ENCODE data around the gene MADD. TPM values are rescaled to one million over a fixed set of nuclear protein-coding genes. Genes with fewer than 3 reads are reported as not detected.

Gene MADD
- total RNA-seq, 3 donors from 2014 or later (not counting 1 experiment from before 2014, with no cell fraction given) = 333 to 383 (median 335) TPM

GRCh38 chr11:47233989-47234668 is 35.8 kb upstream of the MADD start:
- ATAC-seq = no peak
- Histone ChIP-seq H3K4me1 (ENCODE audit: control insufficient read depth, insufficient read depth, low read length) (peaks cover 21% of the 10 kb centered on the region), H3K27ac (ENCODE audit: low read length) (peak overlapping the region; percentile 54), H3K27me3 (ENCODE audit: control insufficient read depth, insufficient read depth, low read length) (no peaks in the 10 kb centered on the region), H3K9me3 (ENCODE audit: control insufficient read depth, insufficient read depth, low read length) (no peaks in the 10 kb centered on the region), H3K36me3 (ENCODE audit: control insufficient read depth, insufficient read depth, low read length) (peaks cover 15% of the 10 kb centered on the region), H3K4me3 (ENCODE audit: low read length) (no peak overlapping the region)
- Mint-ChIP-seq H3K27me3 (ENCODE audit: low read depth in 2 of 2) (no peaks in the 10 kb centered on the region), H3K27ac (no peak overlapping the region), H3K36me3 (no peaks in the 10 kb centered on the region), H3K4me3 (no peak overlapping the region), H3K9me3 (no peaks in the 10 kb centered on the region), H3K4me1 (peaks cover 0 to 4% of the 10 kb centered on the region in 2 donors)
- TF ChIP-seq CTCF (IDR thresholded peaks at IDR 0.05) = no peak
- intact Hi-C loops (cut with micrococcal nuclease) = no loop called here
- 88% methylated on average over 11 of the region's 11 CpGs for WGBS (ENCODE audit: insufficient coverage)
- DNase-seq = peak in 1 of 2 donors; percentile 64

DNA sequence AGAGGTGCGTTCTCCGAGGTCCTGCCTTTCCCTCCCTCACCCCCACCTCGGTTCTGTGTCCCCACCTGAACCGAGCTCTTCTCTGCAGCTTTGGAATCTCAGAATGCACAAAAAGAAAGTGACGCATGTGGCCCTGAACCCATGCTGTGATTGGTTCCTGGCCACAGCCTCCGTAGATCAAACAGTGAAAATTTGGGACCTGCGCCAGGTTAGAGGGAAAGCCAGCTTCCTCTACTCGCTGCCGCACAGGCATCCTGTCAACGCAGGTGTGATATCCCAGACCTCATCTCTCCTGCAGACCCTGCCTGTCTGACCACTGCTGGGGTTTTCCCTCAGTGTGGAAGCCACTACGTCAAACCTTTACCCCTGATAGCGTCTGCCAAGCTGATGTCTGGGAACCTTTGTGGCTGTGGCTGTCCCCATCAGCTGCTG is 35.2 kb upstream of the MADD start:
- intact Hi-C loops (cut with micrococcal nuclease) = no loop called here
- no peak overlapping the region for H3K4me3 Mint-ChIP-seq
- no peaks in the 10 kb centered on the region for H3K9me3 ChIP-seq (ENCODE audit: control insufficient read depth, insufficient read depth, low read length)

DNA sequence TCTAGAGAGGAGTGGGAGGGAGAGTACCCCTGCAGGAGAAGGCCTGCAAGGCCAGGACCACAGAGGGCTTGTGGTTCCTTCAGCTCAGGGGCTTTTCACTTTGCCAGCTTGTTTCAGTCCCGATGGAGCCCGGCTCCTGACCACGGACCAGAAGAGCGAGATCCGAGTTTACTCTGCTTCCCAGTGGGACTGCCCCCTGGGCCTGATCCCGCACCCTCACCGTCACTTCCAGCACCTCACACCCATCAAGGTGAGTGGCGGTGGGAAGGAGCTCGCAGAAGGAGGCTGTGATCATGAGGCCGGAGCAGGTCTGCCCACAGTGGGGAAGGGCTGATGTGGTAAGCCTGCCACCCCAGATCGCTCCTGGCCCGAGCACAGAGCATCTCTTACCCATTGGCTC is 34.8 kb upstream of the MADD start:
- Histone ChIP-seq H3K36me3 (ENCODE audit: control insufficient read depth, insufficient read depth, low read length) (peaks cover 25% of the 10 kb centered on the region), H3K27ac (ENCODE audit: low read length) (peak overlapping the region; percentile 53)

More for the DNA sequence above, 35.2 kb upstream of the MADD start:
- WGBS (ENCODE audit: insufficient coverage) = 47% methylated on average over 12 of the region's 12 CpGs
- no peaks in the 10 kb centered on the region for H3K27me3 ChIP-seq (ENCODE audit: control insufficient read depth, insufficient read depth, low read length)
- no peak overlapping the region for H3K4me3 ChIP-seq (ENCODE audit: low read length)
- Mint-ChIP-seq H3K4me1 (peaks cover 0 to 4% of the 10 kb centered on the region in 2 donors), H3K27me3 (ENCODE audit: low read depth in 2 of 2) (no peaks in the 10 kb centered on the region), H3K27ac (peak overlapping the region; percentile 52 to 62), H3K9me3 (no peaks in the 10 kb centered on the region), H3K36me3 (no peaks in the 10 kb centered on the region)
- peaks cover 21% of the 10 kb centered on the region for H3K4me1 ChIP-seq (ENCODE audit: control insufficient read depth, insufficient read depth, low read length)
- no peak for TF ChIP-seq CTCF (IDR thresholded peaks at IDR 0.05)
- peak overlapping the region; percentile 54 for H3K27ac ChIP-seq (ENCODE audit: low read length)
- DNase-seq (peak in 1 of 2 donors; percentile 90), ATAC-seq (peak; percentile 70 to 85 (median 76))
- peaks cover 20% of the 10 kb centered on the region for H3K36me3 ChIP-seq (ENCODE audit: control insufficient read depth, insufficient read depth, low read length)

More for the DNA sequence above, 34.8 kb upstream of the MADD start:
- no peak for DNase-seq
- Mint-ChIP-seq H3K4me1 (peaks cover 0 to 4% of the 10 kb centered on the region in 2 donors), H3K9me3 (no peaks in the 10 kb centered on the region), H3K27me3 (ENCODE audit: low read depth in 2 of 2) (no peaks in the 10 kb centered on the region), H3K4me3 (no peak overlapping the region), H3K36me3 (no peaks in the 10 kb centered on the region), H3K27ac (peak overlapping the region; percentile 52 to 62)
- no peak for TF ChIP-seq CTCF (IDR thresholded peaks at IDR 0.05)
- Histone ChIP-seq H3K9me3 (ENCODE audit: control insufficient read depth, insufficient read depth, low read length) (no peaks in the 10 kb centered on the region), H3K27me3 (ENCODE audit: control insufficient read depth, insufficient read depth, low read length) (no peaks in the 10 kb centered on the region), H3K4me3 (ENCODE audit: low read length) (no peak overlapping the region), H3K4me1 (ENCODE audit: control insufficient read depth, insufficient read depth, low read length) (peaks cover 21% of the 10 kb centered on the region)
- intact Hi-C loops (cut with micrococcal nuclease) = no loop called here
- WGBS (ENCODE audit: insufficient coverage) = 88% methylated on average over 9 of the region's 12 CpGs
- no peak for ATAC-seq
